Liver (tissue), 3 donors: Measurements from ENCODE around the gene AATF.

Experiments
- CTCF ChIP-seq: fragments of 150-350 bp; IDR thresholded peaks from 2 replicates; pipeline ENCODE4 v1.5.1; 2017; ENCODE audit warnings: improper control_type of control experiment, low read depth, low read length; ENCODE audit not compliant: missing input control
- RAD21 ChIP-seq, 2 donors: IDR thresholded peaks; 2 replicates each; pipeline ENCODE4 v1.6.1; 2016; ENCODE audit warnings: antibody characterized with exemption in 2 of 2, mild to moderate bottlenecking in 2 of 2
- REST ChIP-seq: IDR thresholded peaks from 2 replicates; pipeline ENCODE4 v1.6.1; 2016; ENCODE audit warnings: antibody characterized with exemption, mild to moderate bottlenecking
- donor health status: healthy.
- donor health status: healthy.

DNA sequence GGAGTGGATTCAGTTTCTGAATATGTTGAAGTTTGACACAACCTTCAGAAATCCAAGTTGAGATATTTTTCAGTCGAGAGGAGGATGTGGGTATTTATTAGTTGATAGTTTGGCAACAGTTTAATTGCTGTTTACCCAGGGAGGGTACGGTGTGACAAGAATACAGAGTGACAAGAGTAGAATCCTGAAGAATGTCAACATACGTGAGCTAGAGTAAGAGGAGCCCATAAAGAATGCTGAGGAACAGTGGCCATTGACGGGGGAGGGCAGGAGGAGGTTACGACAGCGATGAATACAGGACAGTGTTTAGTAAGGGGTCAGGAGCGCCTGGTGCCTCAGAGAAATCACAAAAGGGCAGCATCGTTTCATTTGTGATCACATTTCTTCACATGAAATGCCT, 76.5 kb downstream of the AATF start:
- TF ChIP-seq CTCF: no peak
- no peak for TF ChIP-seq RAD21 (IDR thresholded peaks at IDR 0.05)
- no peak for TF ChIP-seq REST
